Loucy (cell line): ENCODE results near the gene CAGE1.
"Not testable (repeated sequence)": the region's sequence is repeated elsewhere in the genome, so short reads cannot be mapped to it uniquely, and the experiment has no call there.

Source experiments
- H2AFZ ChIP-seq: fragments of 200-600 bp; sonication (generic); 2 replicates; pipeline ENCODE4 v1.6.0; 2016; ENCODE audit warnings: antibody characterized with exemption, mild to moderate bottlenecking, low read length, moderate library complexity
- H3F3A ChIP-seq: fragments of 200-600 bp; 2 replicates; pipeline ENCODE4 v1.6.0; 2016; ENCODE audit warnings: antibody characterized with exemption, low read depth, mild to moderate bottlenecking
- H3K27me3 ChIP-seq: fragments of 200-600 bp; sonication (generic); 2 replicates; pipeline ENCODE4 v1.6.1; 2014; ENCODE audit warnings: low read length, mild to moderate bottlenecking; ENCODE audit not compliant: insufficient read depth, poor library complexity, severe bottlenecking
- H3K36me3 ChIP-seq: fragments of 200-600 bp; sonication (generic); 2 replicates; pipeline ENCODE4 v1.6.1; 2016; ENCODE audit warnings: low read length; ENCODE audit not compliant: insufficient read depth
- H3K4me1 ChIP-seq: fragments of 200-600 bp; sonication (generic); 2 replicates; pipeline ENCODE4 v1.5.1; 2014; ENCODE audit warnings: low read length, mild to moderate bottlenecking; ENCODE audit not compliant: insufficient read depth, poor library complexity, severe bottlenecking
- H3K4me2 ChIP-seq: fragments of 200-600 bp; sonication (generic); 2 replicates; pipeline ENCODE4 v1.6.0; 2014; ENCODE audit warnings: antibody characterized with exemption, low read length, low read depth, mild to moderate bottlenecking; ENCODE audit not compliant: poor library complexity, severe bottlenecking
- H3K4me3 ChIP-seq: fragments of 200-600 bp; sonication (generic); 2 replicates; pipeline ENCODE4 v1.5.1; 2014; ENCODE audit warnings: low read length, mild to moderate bottlenecking, mixed read lengths; ENCODE audit not compliant: poor library complexity, severe bottlenecking
- H3K79me2 ChIP-seq: fragments of 200-600 bp; sonication (generic); 2 replicates; pipeline ENCODE4 v1.6.1; 2014; ENCODE audit warnings: low read length; ENCODE audit not compliant: insufficient read depth
- H3K9ac ChIP-seq: fragments of 200-600 bp; sonication (generic); 2 replicates; pipeline ENCODE4 v1.6.0; 2014; ENCODE audit warnings: mild to moderate bottlenecking, low read depth, low read length, moderate library complexity; ENCODE audit not compliant: poor library complexity, severe bottlenecking
- H3K9me2 ChIP-seq: fragments of 200-600 bp; sonication (generic); replicated peaks from 2 replicates; pipeline ENCODE4 v1.6.1; 2016; ENCODE audit warnings: low read depth, low read length, mixed read lengths
- H3K9me3 ChIP-seq: fragments of 200-600 bp; sonication (generic); 2 replicates; pipeline ENCODE4 v1.6.1; 2014; ENCODE audit warnings: mild to moderate bottlenecking, antibody characterized with exemption, low read length, low read depth; ENCODE audit not compliant: insufficient read depth
- H4K20me1 ChIP-seq: fragments of 200-600 bp; sonication (generic); 2 replicates; pipeline ENCODE4 v1.6.0; 2014; ENCODE audit warnings: antibody characterized with exemption, low read length, mild to moderate bottlenecking; ENCODE audit not compliant: insufficient read depth, poor library complexity, severe bottlenecking
- CTCF ChIP-seq: fragments of 200-600 bp; sonication (generic); conservative IDR thresholded peaks from 2 replicates; pipeline ENCODE4 v1.5.1; 2014; ENCODE audit warnings: mild to moderate bottlenecking, antibody characterized with exemption, low read length
- EZH2phosphoT487 ChIP-seq: fragments of 200-600 bp; IDR thresholded peaks from 2 replicates; pipeline ENCODE4 v1.6.1; 2018; ENCODE audit warnings: antibody characterized with exemption, mild to moderate bottlenecking, moderate library complexity, borderline replicate concordance

The CAGE1 gene

GRCh38 chr6:7339007-7339732 is 50.4 kb downstream of the CAGE1 start:
- not testable (repeated sequence) for H3K9me2 ChIP-seq, H3K9me3 ChIP-seq, H3K4me1 ChIP-seq, H3K9ac ChIP-seq, H3K27me3 ChIP-seq, H2AFZ ChIP-seq, H3K4me2 ChIP-seq, H3K79me2 ChIP-seq, H4K20me1 ChIP-seq, H3F3A ChIP-seq, H3K4me3 ChIP-seq, H3K36me3 ChIP-seq
- TF ChIP-seq CTCF, result peak; percentile 87

GRCh38 chr6:7338031-7338430 is 51.5 kb downstream of the CAGE1 start:
- Histone ChIP-seq H3K9ac (no peak overlapping the region), H3K4me1 (no peaks in the 10 kb centered on the region), H2AFZ (no peak overlapping the region), H3K4me3 (no peak overlapping the region), H3K9me2 (no peaks in the 10 kb centered on the region), H3K36me3 (no peaks in the 10 kb centered on the region), H4K20me1 (no peaks in the 10 kb centered on the region), H3K4me2 (no peak overlapping the region), H3F3A (no peaks in the 10 kb centered on the region), H3K27me3 (no peaks in the 10 kb centered on the region), H3K79me2 (no peaks in the 10 kb centered on the region), H3K9me3 (no peaks in the 10 kb centered on the region)
- TF ChIP-seq CTCF (no peak), EZH2phosphoT487 (no peak)

GRCh38 chr6:7335519-7335918 is 54.0 kb downstream of the CAGE1 start:
- Histone ChIP-seq H3K9me2 (no peaks in the 10 kb centered on the region), H3K4me2 (no peak overlapping the region), H4K20me1 (no peaks in the 10 kb centered on the region), H3F3A (no peaks in the 10 kb centered on the region), H3K9me3 (no peaks in the 10 kb centered on the region), H3K36me3 (no peaks in the 10 kb centered on the region), H3K4me1 (no peaks in the 10 kb centered on the region), H3K4me3 (no peak overlapping the region), H3K27me3 (no peaks in the 10 kb centered on the region), H2AFZ (0 out of 2 replicates have a peak overlapping the region, but pooled peaks have one; percentile 4), H3K9ac (no peak overlapping the region), H3K79me2 (no peaks in the 10 kb centered on the region)
- TF ChIP-seq EZH2phosphoT487, result no peak
- no peak for TF ChIP-seq CTCF
